COLO829 (cell line): ENCODE results near the gene SLC39A9.
"Not testable (repeated sequence)": the region's sequence is repeated elsewhere in the genome, so short reads cannot be mapped to it uniquely, and the experiment has no call there.

Source experiments
- DNase-seq: peaks from one replicate; pipeline ENCODE4 v3.0.0; 2012; ENCODE audit warnings: low spot score

Gene SLC39A9

DNA sequence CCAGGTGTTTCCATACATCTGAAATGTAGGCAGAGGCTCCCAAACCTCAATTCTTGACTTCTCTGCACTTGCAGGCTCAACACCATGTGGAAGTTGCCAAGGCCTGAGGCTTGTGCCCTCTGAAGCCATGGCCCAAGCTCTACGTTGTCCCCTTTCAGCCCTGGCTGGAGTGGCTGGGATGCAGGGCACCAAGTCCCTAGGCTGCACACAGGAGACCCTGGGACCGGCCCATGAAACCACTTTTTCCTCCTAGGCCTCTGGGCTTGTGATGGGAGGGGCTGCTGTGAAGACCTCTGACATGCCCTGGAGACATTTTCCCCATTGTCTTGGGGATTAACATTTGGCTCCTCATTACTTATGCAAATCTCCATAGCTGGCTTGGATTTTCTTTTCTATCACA is 79.6 kb downstream of the SLC39A9 start:
- DNase-seq: not testable (repeated sequence)

DNA sequence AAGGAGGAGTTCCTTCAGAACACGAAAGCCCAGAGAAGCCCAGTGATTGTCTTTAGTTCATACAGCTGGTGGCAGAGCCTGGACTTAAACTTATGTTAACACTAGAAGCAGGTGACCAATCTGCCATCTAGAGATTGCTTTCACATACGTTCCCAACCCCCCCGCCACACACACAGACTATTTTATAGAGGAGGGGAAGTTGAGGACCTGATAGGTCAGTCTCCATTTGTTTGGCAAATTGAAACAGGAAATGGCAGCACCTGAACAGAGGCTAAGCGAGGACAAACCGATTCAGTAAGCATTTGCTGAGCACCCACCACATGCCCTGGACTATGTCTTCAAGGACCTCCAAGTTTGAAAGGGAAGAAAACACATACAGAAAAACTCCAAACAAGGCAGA is 81.2 kb downstream of the SLC39A9 start:
- no peak for DNase-seq

DNA sequence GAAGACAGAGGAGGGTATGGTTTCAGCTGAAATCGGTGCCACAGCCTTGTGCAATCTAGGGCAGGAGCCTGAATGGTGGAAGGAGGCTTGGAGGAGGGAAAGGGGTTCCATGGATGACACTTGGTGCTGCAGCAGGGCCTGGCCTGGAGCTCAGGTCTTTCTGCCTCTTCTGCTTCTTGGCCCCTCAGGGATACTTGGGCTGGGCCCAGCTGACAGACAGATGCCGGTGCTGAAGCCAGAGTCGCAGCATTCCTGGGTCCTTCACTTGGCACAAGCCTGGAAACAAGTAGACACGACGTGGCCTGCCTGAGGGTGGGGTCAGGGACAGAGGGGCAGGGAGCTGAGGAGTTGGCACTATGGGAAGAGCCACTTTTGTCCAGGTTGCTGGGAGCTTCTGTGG is 81.6 kb downstream of the SLC39A9 start:
- no peak for DNase-seq

DNA sequence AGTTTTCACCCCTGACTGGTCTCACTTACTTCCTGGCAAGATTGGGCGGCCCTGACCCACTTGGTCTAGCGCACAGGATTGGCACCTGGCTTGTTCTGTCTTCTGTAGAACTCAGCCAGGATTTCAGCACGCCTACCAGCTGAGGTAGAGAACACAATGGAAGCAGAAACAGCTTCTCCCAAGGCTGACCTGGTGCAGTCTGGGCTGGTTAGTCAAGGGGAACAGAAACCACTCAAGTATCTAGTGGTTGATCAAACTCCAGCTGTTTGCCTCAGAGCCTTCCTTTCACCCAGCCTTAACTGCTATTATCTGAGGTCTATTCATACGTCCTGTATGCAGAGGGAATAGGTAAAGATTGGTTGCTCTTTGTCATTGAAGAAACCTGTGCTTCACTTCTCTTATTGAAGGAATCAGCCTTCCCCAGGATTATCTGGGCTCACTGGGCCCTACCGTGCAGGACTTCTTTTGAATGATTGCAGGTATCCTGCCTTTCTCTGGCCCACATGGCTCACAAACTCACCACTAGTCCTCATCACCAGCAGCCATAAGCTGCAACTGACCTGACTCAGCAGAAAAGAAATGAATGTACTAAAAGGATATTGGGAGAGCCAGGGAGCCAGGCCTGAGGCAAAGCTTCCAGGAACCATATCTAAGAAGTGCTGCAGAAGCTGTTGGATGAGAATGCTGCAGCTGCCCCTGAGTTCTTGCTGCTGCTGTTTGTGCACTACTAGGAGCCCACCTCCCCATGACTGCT is 83.5 kb downstream of the SLC39A9 start:
- DNase-seq: no peak

DNA sequence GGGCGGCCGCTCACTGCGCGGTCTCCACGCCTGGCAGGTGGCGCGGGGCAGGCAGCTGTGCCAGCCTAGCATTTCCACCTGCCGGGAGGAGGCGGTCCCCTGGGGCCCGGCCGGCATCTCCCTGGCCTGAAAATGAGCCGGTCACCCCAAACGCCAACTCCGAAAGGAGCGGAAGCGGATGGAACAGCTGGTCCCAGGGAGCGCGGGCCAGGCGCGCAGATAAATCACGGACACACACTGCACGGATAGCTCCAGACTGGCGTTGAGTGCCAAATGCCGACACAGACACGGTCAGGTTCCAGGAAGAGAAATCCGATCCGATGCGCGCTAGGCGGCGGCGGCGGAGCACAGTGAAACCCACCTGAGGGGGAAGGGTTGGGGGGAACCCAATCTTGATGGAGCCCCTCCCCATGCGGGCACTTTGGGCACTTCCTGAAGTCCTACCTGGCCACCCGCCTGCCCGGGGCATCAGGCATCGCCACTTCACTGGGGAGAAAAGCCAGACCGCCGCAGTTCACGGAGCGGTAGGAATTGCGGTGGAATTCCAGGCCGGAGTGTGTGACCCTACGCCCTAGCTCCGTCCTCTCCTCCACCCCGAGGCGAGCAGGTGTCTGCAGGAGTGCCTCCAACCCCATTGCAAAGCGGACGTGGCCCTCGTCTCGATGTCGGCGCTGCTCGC is 85.4 kb downstream of the SLC39A9 start:
- DNase-seq: no peak

DNA sequence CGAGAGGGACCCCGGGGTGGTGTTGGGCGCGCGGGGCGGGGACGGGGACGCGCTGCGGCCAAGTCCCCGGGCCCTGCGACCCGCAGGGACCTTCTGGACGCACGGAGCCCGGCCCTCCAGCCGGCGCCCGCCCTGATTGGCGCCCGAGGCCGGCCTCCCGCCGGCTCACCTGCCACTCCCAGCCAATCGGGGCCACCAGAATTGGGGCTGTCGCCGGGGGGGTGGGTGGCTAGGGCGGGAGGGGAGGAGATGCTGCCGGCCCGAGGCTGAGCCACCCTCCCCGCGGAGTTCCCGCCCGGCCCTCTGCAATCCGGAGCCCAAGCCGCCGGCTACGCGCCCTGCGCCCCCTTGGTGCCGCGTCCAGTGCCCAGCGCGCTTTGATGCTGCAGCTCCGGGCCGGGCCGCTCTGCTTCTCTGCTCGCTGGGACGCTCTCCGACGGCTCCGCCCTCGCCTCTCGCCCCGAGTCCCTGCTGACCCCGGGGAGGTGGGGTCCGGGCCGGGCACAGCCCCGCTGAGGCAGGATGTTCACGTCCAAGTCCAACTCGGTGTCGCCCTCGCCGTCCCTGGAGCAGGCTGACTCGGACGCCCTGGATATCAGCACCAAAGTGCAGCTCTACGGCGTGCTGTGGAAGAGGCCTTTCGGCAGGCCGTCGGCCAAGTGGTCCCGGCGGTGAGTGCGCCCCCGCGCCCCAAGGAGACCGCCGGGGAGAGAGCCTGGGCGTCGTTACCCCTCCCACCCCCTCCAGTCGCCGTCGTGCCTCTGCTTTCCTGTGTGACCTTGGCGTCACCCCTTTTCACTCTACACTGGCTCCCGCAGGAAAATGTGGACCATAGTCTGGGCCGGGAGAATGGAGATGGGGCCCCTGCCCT is 86.2 kb downstream of the SLC39A9 start, which contains the start of gene PLEKHD1:
Gene PLEKHD1 (plus strand): TSS at position 285 of the 871 bp plus-strand sequence. CDS start 238 bp downstream, at position 523.
- no peak for DNase-seq

DNA sequence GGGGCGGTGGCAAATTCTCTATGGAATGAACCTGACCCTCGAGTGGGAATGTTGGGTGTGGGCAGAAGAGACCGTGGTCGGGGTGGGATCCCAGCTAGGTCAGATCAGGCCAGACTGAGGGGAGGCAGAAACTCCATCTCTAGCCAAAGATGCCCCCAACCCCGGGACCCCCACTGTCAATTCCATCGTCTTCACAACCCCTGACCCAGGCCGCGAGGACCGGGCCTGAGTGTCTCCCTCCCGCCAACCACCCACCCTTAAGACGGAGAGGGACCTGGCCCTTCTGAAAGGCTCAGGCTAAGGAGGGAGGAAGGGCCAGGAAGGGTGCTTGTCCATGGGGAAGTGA is 86.8 kb downstream of the SLC39A9 start:
- DNase-seq: no peak

DNA sequence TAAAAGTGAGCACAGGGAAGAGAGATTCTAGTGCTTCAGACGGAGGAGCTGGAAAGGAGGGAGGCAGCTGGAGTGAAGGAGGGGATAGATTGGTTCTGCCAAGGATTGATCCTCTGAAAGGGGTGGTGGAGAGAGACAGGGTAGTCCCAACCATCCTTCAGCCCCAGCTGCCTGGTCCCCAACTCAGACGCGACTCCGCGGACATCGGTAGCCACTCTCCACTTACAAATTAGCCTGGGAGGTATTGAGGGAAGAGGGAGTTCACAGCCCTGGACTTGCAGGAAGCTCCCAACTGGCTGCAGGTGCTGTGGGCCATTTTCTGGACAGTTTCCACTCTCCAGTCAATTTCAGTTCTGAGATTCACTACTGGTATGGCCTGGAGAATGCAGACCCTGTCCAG is 87.2 kb downstream of the SLC39A9 start:
- no peak for DNase-seq

DNA sequence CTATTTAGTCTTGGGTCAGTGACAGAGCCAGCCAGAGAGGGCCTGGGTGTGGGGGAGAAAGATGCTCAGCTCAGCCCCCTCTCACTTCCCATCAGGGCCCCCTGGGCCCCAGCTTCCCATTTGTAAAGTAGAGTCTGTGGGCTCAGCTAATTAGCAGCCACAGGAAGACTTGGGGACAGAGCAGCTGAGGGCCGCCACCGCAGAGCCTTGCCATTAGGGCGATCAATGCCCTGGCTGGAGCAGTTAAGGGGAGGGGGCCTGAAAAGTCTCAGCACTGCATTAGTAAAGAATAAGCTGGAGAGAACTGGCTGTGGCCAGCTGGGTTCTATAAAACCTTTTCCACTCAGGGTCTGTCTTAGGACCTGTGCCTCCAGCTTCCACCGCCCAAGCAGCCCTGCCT is 88.7 kb downstream of the SLC39A9 start:
- DNase-seq: no peak

DNA sequence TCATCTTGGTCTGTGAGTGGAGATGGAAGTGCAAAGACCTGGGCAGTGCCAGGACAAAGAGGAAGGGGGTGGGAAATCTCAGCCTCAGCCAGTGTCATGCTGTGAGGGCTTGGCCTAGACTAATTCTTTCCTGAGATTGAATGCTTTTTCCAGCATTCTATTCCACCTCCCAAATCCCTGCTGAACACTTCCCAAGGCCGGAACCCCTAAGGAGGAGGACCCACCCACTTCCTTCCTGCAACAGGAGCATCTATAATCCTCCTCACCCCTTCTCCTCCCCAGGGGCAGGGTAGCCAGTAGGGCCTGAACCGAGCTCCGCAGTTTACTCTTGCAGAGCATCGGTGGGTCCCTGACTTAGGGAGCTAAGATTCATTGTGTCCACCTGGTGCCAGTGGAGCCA is 89.3 kb downstream of the SLC39A9 start:
- DNase-seq: no peak

DNA sequence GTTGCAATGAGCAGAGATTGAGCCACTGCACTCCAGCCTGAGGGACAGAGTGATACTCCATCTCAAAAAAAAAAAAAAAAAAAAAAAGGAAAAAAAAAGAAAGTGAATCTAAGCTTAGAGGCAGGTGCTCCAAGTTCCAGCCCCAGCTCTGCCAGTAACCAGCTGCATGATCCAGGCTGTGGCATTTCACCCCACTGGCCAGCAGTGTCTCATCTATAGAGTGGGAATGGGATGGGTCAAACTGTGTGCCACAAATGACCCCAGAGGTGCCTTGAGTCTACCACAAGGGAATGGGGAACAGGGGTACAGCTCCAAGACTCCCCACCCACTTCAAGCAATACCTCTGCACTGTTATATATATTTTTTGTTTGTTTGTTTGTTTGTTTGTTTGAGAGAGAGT is 91.0 kb downstream of the SLC39A9 start:
- DNase-seq: no peak

DNA sequence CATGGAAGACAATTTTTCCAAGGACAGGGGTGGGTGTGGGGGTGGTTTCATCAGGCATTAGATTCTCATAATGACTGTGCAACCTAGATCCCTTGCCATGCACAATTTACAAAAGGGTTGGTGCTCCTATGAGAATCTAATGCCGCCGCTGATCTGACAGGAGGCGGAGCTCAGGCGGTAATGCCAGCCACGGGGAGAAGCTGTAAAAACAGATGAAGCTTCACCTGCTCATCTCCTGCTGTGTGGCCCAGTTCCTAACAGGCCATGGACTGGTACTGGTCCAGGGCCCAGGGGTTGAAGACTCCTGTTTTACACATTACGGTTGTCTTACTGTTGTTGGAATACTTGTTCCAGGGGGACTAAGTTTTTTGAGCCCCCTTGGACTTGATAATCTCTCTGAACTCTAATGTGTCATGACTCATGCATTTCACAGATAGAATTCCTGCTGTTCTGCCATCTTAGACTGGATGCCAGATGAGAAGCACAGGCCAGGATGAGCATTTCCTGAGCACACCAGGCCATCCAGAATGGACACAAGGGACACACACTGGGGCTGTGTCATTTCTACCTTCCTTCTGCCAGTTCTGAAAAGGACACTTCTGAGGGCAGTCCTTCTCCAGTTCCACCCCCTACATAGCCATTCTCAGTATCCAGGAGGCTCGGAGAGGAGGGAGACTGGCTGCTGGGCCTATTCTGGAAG is 91.9 kb downstream of the SLC39A9 start:
- DNase-seq: no peak

DNA sequence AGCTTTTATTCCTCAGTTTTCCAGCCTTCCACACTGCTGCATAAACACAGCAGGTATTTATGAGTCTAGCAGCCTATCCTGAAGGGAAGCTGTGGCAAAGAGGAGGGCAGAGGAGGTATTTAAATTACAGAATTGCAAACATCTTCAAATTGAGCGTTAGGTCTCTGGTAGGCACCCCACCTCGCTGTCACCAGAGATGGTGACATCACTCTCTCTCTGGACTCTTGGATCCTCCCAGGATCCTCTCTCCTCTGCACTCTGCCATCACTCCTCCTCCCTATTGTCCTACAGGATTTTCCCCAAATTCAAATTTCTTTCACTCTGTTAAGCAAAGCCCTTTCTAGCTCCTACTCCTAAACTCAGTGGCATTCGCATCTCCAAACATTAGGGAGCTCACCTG is 92.7 kb downstream of the SLC39A9 start:
- DNase-seq: no peak

DNA sequence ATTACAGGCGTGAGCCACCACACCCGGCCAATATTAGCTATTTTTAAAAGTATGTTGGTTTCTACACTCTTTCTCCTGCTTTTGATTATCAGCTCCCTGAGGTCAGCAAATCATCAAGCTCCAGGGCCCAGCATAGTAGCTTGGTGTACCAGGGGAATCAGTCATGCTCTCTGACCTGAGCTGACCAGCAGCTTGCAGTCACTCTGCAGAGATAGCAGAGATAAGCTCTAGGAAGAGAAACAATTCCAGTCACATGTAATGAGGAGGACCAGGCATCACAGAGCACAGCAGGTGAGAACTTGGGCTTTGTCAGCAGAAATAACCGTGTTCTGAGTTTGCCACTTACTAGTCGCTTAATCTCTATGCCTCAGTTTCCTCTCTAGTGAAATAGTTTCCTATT is 94.5 kb downstream of the SLC39A9 start:
- DNase-seq: no peak

DNA sequence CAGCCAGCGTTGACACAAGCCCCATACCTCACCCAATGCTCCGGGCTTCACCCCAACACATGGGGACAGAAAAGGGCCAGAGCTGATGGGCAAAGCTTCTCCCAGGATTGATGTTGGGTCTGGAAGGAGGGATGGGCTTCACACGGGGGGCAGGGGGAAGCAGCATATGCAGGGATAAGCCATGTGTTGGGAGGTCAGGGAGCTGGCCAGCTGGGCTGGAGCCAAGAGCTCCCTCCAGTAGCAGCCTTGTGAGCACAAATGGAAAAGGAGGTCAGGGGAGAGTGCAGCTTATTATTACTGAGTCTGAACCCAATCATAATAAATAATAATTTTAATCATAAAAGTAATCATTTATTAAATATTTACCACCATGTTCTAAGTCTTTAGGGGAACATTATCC is 95.3 kb downstream of the SLC39A9 start:
- no peak for DNase-seq

DNA sequence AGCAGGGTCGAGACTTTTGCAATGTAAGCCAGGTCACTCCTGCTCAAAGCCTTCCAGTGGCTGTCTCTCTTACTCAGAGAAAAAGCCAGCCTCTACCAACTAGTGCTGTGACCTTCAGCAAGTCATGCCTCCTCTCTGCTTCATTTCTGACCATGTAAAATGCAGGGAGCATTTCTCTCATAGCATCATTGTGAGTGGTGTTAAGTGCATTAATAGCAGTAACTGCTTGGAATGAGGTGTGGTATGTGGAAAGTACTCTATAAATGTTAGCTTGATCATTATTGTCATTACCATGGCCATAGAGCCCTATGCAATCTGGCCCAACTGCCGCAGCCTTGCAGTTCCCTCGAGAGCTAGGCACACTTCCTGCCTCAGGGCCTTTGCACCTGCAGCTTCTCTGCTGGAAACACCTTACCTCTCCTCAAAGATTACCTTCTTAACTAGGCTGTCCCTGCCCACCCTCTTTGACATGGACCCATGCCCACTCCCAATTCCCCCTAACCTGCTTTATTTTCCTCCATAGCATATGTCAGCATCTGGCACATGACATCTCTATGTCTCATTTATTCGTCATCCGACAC is 96.9 kb downstream of the SLC39A9 start:
- no peak for DNase-seq

DNA sequence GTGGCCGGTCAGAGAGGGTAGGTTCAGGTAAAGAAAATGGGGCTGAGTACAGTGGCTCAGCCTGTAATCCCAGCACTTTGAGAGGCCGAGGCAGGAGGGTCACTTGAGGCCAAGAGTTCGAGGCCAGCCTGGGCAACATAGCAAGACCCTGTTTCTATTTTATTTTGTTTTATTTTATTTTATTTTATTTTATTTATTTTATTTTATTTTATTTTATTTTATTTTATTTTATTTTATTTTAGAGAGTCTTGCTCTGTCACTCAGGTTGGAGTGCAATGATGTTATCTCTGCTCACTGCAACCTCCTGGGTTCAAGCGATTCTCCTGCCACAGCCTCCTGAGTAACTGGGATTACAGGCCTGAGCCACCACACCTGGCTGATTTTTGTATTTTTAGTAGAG is 99.4 kb downstream of the SLC39A9 start:
- not testable (repeated sequence) for DNase-seq

DNA sequence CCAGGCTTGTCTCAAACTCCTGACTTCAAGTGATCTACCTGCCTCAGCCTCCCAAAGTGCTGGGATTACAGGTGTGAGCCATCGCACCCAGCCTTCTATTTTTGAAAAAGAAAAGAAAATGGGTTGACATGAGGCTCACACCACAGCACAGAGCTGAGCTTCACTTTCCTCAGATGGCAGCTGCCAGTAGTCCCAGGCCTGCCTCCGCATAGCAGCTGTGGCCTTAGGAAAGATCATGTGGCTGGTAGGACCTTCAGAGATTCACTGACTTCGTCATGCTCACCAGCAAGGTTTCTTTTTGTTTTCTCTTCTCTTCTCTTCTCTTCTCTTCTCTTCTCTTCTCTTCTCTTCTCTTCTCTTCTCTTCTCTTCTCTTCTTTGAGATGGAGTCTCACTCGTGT is 99.8 kb downstream of the SLC39A9 start:
- DNase-seq: not testable (repeated sequence)

DNA sequence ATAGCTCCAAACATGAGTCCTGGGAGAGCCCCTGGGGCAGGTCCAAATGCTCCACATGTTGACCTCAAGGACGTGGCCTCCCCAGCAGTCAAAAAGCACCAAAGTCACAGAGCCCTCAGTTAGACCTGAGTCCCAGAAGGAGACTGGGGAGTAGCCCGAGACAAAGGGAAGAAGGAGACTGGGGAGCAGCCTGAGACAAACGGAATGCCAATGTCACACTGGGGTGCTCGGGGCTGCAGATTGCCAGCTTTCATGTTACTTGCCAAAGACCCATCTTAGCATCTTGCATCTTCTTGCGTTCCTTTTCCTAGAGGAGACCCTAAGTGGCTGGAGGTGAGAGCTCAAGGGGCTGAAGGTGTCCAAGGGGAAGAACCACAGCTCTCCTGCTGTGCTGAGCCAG is 100.9 kb downstream of the SLC39A9 start:
- DNase-seq: no peak

DNA sequence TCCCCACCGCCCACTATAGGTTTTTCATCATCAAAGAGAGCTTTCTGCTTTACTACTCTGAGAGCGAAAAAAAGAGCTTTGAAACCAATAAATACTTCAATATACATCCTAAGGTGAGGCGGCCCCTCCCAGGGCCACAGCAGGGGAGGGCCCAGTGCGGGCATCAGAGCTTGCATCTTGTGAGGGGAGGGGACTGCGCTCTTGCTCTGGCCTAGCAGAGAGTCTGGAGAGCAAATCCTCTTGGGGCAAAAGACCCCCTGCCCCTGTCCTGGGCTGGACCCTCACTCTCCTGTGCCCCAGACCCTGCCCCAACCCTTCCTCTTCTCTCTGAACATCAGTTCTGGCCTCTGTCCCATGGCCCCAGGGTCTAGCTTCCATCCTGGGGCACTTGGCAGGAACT is 101.6 kb downstream of the SLC39A9 start:
- no peak for DNase-seq

DNA sequence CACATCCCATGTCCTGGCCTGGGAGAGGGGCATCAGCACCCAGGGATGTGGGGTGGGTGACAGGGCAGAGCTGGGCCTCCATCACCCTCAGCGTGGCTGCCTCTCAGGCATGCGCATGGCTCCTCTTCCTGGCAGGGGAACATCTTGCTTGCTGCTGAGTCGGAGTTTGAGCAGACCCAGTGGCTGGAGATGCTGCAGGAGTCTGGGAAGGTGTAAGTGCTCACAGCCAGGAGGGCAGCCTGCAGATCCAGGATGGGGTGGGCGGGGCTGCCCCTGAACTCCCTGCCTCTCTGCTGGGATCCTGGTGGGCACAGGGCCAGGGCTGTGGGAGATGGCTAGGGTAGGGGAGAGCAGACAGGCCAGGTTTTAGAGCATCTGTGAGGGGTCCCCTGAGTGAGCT is 102.2 kb downstream of the SLC39A9 start:
- no peak for DNase-seq

DNA sequence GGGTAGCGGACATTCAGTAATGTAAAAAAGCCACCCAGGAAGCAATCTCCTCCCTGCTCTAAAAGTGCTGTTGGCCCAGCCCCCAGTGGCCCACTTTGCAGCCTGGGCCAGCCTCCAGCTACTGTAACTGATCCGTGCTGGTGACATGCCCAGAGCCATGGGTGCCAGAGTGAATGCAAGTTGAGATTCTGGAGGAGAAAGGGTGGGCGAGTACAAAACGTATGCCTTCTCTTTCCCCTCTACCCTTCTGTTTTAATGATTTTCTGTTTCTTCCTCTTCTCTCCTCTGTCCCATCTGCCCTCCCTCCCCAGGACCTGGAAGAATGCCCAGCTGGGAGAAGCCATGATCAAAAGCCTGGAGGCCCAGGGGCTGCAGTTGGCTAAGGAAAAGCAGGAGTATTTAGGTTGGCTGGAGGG is 102.9 kb downstream of the SLC39A9 start:
- no peak for DNase-seq
